Lung microvascular endothelial cell (primary cell): Measurements from ENCODE around the gene OXNAD1. TPM values are rescaled to one million over a fixed set of nuclear protein-coding genes. Genes with fewer than 3 reads are reported as not detected.

Experiments used
- DNase-seq, 2 donors: peaks; one replicate each; pipeline versions ENCODE4 v3.0.0 to v3.0.0-alpha.2; 2010; ENCODE audit warnings: low read depth in 2 of 2
- total RNA-seq: library from RNA; depleted of rRNA; stranded (reverse); fragments of >200 nt; gene quantifications from 2 replicates; pipeline ENCODE4 v1.2.1, GENCODE V29; 2014

Gene OXNAD1
- total RNA-seq, 1 donor from 2014 or later = 16.3 TPM

GRCh38 chr3:16247282-16248061 lies 17.5 kb upstream of the OXNAD1 start:
- DNase-seq = peak; percentile 82 to 90

GRCh38 chr3:16248556-16248955 lies 16.5 kb upstream of the OXNAD1 start:
- no peak for DNase-seq

DNA sequence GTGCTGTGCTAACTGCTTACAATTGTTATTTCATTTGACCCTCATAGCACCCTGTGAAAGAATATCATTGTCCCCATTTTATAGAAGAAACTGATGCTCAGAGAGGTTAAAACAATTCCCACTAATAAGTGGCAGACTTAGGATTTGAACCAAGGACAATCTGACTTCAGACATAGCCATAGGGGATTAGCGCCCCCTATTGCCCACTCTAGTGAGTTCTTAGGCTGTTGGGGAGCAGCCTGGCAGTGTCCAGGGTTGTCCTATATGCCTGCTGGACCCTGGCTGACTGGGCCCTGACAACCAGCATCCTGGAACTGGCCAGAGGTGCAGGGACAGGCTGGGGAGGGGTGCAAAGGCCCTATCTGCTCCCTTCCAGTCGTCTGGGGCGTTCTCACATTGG lies 15.7 kb upstream of the OXNAD1 start:
- DNase-seq = peak; percentile 48 to 55

GRCh38 chr3:16249886-16250285 lies 15.1 kb upstream of the OXNAD1 start:
- no peak for DNase-seq

- DNase-seq = peak; percentile 19 to 89
Measured at GRCh38 chr3:16251316-16252085, 13.5 kb upstream of the OXNAD1 start.

- DNase-seq = peak in 1 of 2 donors; percentile 55
Measured at GRCh38 chr3:16252243-16252978, 12.6 kb upstream of the OXNAD1 start.

GRCh38 chr3:16252988-16253387 lies 12.0 kb upstream of the OXNAD1 start:
- no peak for DNase-seq

DNA sequence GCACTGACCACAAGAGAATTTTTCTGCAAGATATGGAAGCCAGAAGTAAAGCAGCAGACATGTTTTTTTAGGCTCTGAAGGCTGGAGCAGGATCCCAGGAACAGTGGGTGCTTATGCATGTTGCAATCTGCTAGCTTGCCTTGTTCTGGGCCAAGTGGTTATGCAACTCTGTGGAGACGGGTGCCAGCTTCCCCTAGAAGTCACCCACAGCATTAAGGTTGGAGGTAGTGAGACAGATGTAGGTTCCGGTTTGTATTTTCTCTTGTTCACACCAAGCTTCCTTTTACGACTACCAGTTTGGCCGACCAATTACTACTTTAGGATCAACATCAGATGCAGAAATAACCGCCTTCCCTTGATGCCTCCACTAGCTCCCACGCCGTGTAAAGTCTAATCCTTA lies 11.4 kb upstream of the OXNAD1 start:
- DNase-seq = no peak

DNA sequence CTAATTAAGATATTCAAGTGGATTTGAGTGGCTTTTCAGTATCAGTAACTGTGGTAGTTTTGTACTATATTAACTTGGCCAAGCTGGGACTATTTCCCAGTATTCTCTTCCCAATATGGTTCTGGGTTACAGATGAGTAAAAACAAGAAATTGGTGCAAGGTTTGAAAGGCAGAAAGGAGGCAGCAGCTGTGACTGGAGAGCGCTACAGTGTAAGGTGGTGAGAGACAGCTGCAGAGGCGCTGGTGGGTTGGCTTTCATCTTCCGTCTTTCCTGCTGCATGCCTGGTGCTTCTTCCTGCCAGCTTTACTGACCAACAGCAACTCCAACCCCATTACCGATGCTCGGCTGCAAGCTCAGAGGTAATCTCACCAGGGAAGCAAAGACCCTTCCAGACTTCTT lies 10.1 kb upstream of the OXNAD1 start:
- no peak for DNase-seq

DNA sequence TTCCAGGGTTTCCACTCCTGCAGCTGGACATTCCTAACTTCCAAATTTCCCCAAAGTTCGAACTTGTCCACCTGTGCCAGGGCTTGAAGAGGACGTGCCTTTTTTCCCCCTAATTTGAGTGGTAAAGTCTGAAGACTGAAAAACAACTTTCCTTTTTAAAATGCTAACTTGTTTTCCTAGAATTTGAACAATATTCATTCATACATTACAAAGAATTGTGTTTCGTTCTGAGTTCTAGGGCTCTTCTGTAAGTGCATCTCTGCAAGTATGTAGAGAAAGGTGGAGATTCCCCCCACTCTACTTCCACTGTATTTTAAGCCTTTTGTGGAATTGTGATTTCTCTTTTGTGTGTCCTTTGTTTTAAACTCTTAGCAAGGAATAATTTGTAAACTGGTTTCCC lies 9.7 kb upstream of the OXNAD1 start:
- no peak for DNase-seq

DNA sequence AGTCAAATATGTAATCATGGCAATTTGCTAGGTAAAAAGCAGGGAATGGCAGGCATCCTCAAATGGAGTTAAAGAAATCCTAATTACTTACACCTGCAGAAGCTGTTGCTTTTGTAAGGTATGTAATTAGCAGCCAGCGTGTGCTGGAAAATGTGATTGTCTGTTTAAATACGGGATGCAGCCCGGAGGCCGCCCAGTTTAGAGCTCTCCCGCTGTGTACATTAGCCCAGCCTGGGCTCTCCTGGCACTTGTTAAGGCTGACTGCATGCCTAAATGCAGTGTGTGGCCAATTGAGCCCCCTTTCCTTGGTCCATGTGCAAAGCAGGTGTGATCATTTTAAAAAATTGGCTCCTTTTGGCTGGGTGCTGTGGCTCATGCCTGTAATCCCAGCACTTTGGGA lies 9.3 kb upstream of the OXNAD1 start:
- DNase-seq = no peak

DNA sequence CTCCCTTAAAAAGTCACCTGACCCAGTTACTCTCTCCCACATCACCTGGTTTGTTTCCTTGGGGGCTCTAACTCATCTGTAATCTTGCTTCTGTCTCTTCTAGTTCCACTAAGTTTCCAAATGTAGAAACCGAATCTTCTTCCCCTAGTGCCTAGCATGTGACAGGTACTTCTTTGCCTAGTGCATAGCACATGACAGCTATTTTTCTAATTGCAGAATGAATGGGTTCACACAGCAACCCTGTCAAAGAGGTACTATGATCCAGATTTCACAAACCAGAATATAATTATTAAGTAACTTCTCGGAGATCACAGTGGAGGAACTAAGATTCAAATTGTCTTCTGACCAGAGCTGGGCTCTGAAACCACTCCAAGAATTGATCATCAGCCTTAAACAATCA lies 7.7 kb upstream of the OXNAD1 start:
- no peak for DNase-seq

DNA sequence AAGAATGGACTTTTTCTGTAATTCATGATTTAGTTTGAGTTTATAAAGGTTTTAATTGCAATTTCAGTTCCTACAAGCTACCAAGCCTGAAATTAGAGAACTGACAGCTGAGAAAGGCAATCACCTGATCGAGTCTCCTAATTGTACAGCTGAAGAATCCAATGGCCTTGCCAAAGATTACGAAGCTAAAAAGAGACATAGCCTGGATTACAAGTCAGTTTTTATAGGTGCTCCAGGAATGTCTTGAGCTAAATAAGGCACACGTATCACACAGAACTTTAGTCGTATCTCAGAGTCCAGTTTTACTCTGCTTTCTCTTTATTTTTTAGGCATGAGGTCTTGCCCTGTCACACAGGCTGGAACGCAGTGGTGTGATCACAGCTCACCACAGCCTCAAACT lies 6.8 kb upstream of the OXNAD1 start:
- DNase-seq = no peak

DNA sequence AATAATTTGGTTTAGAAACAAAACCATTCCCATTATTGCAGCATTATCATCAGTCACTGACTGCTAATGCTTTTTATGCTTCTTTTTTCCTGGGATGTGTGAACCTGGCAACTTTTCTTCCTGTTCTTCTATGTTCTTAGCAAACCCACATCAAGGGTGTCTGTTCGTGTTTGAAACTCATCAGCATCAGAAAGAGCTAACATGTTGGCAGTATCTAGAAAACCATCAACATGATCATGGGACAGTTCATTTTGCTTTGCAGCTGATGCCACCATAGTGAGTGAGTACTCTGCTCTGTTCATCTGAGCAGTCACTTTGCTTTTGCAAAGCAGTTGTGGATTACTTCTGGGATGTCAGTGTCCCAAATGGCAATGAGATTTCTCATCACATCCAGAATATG lies 6.1 kb upstream of the OXNAD1 start:
- DNase-seq = no peak

- no peak for DNase-seq
Measured at GRCh38 chr3:16260046-16260445, 5.0 kb upstream of the OXNAD1 start.

- DNase-seq = no peak
Measured at GRCh38 chr3:16262174-16262573, 2.8 kb upstream of the OXNAD1 start.

- DNase-seq = peak in 1 of 2 donors; percentile 7
Measured at GRCh38 chr3:16264174-16264707, 771 bp upstream of the OXNAD1 start.

- no peak for DNase-seq
Measured at GRCh38 chr3:16265455-16265786, 409 bp downstream of the OXNAD1 start.

DNA sequence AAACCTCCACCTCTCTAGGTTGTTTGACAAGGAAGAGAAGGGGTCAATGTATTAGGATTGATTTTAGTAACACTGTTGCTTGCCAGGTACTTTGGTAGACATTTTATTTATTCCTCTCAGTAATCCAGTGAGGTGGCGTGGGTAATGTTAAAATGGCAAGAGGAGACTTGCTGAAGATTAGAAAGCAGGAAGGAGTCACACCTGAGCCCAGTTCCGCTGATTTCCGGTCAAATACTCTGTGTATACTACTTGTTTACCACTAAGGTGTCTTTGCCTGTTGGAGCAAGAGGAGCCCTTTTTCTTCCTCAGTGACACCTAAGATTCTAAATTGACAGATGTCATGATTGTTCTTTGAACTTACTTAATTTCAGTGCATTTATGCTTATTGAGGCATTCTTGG lies 1.7 kb downstream of the OXNAD1 start:
- DNase-seq = no peak

DNA sequence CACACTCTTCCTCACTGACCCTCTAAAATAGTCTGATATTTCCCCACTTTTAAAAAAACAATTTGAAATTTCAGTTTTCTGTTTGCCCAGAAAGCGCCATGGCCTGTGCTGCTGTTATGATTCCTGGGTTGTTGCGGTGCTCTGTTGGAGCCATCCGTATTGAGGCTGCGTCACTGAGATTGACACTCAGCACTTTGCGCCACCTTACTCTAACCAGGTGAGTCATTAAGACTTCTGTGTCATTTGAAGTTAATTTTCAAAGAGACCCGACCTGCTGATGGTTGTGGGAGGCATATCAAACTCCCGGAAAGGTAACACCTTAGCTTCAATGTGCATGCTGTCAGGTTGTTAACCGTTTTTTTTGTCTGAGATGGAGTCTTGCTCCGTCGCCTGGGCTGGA lies 5.8 kb downstream of the OXNAD1 start:
- no peak for DNase-seq

GRCh38 chr3:16272588-16272987 lies 7.6 kb downstream of the OXNAD1 start:
- DNase-seq = no peak

DNA sequence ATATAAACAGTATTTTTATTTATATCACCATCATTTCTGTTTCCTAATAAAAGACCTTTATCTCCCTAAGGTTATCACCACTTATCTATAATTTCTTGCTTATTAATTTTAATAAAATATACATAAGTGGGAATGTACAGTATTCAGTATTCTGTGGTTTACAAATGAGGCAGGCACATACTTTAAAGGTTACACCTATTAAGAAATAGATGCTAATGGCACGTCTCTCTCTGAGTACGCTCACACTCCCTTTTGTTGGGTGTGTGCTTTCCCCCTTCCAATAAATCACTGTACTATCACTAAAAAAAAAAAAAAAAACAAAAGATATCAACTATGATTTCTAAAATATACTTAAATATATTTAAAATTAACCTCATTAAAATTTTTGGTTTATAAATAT lies 8.9 kb downstream of the OXNAD1 start:
- DNase-seq = no peak
